GM23338 (cell line): ENCODE results near the gene PTER. TPM values are rescaled to one million over a fixed set of nuclear protein-coding genes. Genes with fewer than 3 reads are reported as not detected.

Experiments used
- polyA plus RNA-seq: library from polyadenylated mRNA; unstranded; fragments of >200 nt; fragmentation: Nextera tagmentation; extraction: Ambion mirVana; gene quantifications from 2 replicates; pipeline ENCODE4 v1.2.1, GENCODE V29; 2016
- small RNA-seq: library from RNA; depleted of rRNA; stranded (forward); fragments of <200 nt; gene quantifications from one replicate; pipeline ENCODE3, GENCODE V24; 2014; ENCODE audit warnings: low replicate concordance
- total RNA-seq: library from RNA; depleted of rRNA; stranded (reverse); fragments of >200 nt; shearing (Covaris generic); gene quantifications from 2 replicates; pipeline ENCODE4 v1.2.3, GENCODE V29; 2014; rRNA removed

PTER gene
- total and polyA plus RNA-seq, 2 experiments from 2014 or later = 4.8 to 4.9 TPM

Small RNA genes within 50 kb of the gene (small RNA-seq; reads per million reads assigned to genes)
- gene RNU2-18P = 4.5 reads per million, percentile 92 among the genes with 10 or more reads in this experiment

Other genes starting within 250 kb of the PTER start
- 0.85 and 2.3 TPM in 2 replicates for gene C1QL3, start 84.9 kb downstream of the PTER start, total RNA-seq
- 0.19 and 0.34 TPM in 2 replicates for gene C1QL3, start 84.9 kb downstream of the PTER start, polyA plus RNA-seq